Mucosa of stomach (tissue), 1 donor: ENCODE results near the gene HEPHL1.

Source experiments
- H3K27me3 ChIP-seq: one replicate; pipeline ENCODE4 v1.7.0; 2013; ENCODE audit warnings: mild to moderate bottlenecking, low read length; ENCODE audit not compliant: control insufficient read depth, insufficient read depth
- H3K36me3 ChIP-seq: one replicate; pipeline ENCODE4 v1.7.0; 2013; ENCODE audit warnings: low read length; ENCODE audit not compliant: control insufficient read depth, insufficient read depth
- H3K4me1 ChIP-seq: one replicate; pipeline ENCODE4 v1.7.0; 2013; ENCODE audit warnings: mild to moderate bottlenecking, low read length; ENCODE audit not compliant: control insufficient read depth, insufficient read depth
- H3K4me3 ChIP-seq: one replicate; pipeline ENCODE4 v1.7.0; 2013; ENCODE audit warnings: low read length
- H3K9ac ChIP-seq: one replicate; pipeline ENCODE4 v1.7.0; 2013; ENCODE audit warnings: mild to moderate bottlenecking, low read length, moderate library complexity
- H3K9me3 ChIP-seq: one replicate; pipeline ENCODE4 v1.7.0; 2013; ENCODE audit warnings: mild to moderate bottlenecking, low read length, moderate library complexity; ENCODE audit not compliant: control insufficient read depth
- donor health status: Pancreatic carcinoma.

The HEPHL1 gene

DNA sequence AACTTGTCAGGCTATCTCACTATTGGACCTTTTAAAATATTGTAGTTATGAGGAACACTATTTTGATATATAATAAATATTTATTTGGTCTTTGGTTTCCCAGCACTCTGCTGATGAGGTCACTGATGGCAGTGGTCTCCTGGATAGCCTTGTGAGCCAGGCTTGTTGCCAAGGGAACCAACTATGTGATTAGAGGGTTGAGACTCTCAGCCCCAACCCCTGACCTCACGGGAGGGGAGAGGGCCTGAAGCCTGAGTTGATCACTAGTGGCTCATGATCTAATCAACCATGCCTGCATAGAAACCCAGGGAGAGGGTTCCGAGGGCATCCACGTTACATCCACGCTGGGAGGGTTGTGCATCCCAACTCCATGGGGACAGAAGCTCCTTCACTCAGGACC is 118.3 kb downstream of the HEPHL1 start:
- H3K27me3 ChIP-seq, result no peaks in the 10 kb centered on the region
- no peak overlapping the region for H3K9ac ChIP-seq
- no peaks in the 10 kb centered on the region for H3K9me3 ChIP-seq
- H3K4me3 ChIP-seq, result no peak overlapping the region
- peaks cover 35% of the 10 kb centered on the region for H3K4me1 ChIP-seq
- H3K36me3 ChIP-seq, result no peaks in the 10 kb centered on the region

- Histone ChIP-seq H3K27me3 (no peaks in the 10 kb centered on the region), H3K9ac (no peak overlapping the region), H3K4me1 (peaks cover 27% of the 10 kb centered on the region), H3K9me3 (no peaks in the 10 kb centered on the region), H3K36me3 (no peaks in the 10 kb centered on the region), H3K4me3 (no peak overlapping the region)
These were observed 119.1 kb downstream of the HEPHL1 start for GRCh38 chr11:94140154-94140655.

GRCh38 chr11:94141511-94142307 is 120.6 kb downstream of the HEPHL1 start:
- Histone ChIP-seq H3K4me3 (no peak overlapping the region), H3K27me3 (no peaks in the 10 kb centered on the region), H3K9ac (no peak overlapping the region), H3K36me3 (no peaks in the 10 kb centered on the region), H3K4me1 (peaks cover 19% of the 10 kb centered on the region), H3K9me3 (no peaks in the 10 kb centered on the region)

DNA sequence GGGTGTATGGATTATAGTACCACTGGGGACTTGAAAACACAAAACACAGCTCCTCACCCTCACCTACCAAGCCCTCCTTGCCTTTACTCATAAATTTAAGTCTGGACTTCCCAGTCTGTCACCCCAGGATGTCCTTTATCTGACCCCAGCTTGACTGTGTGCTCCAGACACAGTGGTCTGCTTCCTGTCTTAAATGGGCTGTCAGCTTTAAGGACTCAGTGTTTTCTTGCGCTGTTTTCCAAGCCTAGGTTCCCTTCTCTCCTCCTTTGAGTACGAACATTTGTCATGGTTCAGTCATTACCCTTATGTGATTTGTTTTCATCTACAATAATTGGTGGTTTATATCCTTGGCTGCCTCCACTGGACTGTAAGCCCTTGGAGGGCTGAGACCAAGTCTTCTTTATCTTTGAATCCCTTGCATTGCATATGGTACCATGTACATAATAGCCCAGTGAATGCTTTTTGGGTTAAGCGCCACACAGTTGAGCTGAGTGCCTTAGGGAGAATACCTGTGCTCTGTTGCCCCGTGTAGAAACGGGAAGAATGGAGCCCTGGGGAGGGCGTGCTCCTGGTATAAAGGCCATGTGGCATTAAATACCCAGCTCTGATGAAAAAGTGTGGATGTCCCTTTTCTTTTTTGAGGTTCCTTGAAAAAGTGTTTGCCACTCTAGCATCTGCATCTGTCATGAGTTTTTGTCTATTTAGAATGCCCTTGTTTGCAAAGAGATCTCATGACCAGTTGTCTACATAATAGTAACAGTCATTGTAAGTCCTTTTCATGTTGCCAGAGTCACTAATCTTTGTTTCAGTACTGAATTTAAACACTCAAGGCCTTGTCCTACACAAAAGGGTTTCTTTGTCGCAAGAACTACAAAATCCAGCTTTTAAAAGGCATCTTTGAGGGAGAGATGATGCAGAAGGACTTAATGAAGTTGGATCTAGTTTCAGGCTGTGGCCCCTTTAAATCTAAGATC is 121.4 kb downstream of the HEPHL1 start:
- H3K4me1 ChIP-seq, result peaks cover 19% of the 10 kb centered on the region
- no peak overlapping the region for H3K4me3 ChIP-seq
- no peaks in the 10 kb centered on the region for H3K36me3 ChIP-seq
- no peaks in the 10 kb centered on the region for H3K27me3 ChIP-seq
- H3K9me3 ChIP-seq, result no peaks in the 10 kb centered on the region
- H3K9ac ChIP-seq, result no peak overlapping the region

DNA sequence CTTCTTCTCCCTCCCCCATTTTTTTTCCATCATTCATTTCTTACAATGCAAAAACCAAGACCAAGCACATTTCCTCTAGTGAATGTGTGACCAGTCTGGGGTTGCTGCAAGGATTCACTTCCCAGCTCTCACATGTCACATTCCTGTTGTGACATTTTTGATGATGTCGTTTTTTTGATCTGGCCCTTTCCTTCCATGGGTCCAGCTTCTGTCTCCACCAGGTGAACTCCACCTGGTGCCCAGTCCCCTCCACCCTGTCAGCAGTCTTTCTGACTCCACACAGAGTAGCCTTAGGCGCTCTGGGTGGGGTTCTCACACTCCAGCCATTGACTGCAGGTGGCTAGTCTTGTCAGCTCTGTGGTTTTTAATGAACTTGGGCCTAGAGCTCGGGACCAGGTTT is 123.1 kb downstream of the HEPHL1 start:
- Histone ChIP-seq H3K27me3 (no peaks in the 10 kb centered on the region), H3K36me3 (no peaks in the 10 kb centered on the region), H3K4me3 (no peak overlapping the region), H3K9me3 (no peaks in the 10 kb centered on the region), H3K4me1 (peaks cover 19% of the 10 kb centered on the region), H3K9ac (no peak overlapping the region)

DNA sequence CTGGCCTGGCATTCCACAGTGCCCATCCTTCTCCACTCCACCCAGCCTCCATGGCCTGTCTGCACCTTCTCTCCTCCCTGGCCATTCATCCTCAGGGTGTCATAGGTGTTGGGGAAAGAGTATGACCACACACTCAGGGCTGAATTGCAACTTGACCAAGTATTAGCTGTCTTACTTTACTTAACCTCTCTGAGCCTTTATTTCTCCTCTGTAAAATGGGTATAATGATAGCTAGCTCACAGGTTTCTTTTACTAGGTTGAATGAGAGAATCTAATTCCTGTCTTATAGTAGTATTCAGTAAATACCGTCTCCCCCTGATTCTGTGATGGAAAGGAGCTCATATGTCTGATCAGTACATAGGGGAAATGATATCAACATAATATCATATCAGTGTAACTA is 123.5 kb downstream of the HEPHL1 start:
- Histone ChIP-seq H3K4me1 (peaks cover 20% of the 10 kb centered on the region), H3K4me3 (no peak overlapping the region)

DNA sequence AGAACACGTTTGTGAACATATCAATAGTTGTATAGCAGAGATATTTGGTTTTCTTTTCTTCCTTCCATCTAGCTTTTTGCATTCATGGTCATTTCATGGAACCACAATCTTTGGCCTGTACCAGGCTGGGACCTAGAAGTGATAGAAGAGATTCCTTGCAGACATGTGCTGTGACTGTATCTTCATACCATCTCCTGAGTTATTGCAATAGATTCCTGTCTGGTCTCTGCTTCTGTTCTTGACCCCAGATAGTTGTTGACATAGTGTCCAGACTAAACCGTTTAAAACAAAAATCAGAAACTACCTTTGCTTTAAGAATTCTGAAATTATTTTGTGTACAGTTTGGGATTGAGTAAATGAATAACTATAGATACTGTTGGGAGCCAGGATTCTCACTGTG is 124.3 kb downstream of the HEPHL1 start:
- Histone ChIP-seq H3K9me3 (no peaks in the 10 kb centered on the region), H3K27me3 (no peaks in the 10 kb centered on the region), H3K9ac (no peak overlapping the region), H3K4me1 (peaks cover 23% of the 10 kb centered on the region), H3K4me3 (no peak overlapping the region), H3K36me3 (no peaks in the 10 kb centered on the region)

More for the DNA sequence above, 123.5 kb downstream of the HEPHL1 start:
- no peaks in the 10 kb centered on the region for H3K36me3 ChIP-seq
- H3K27me3 ChIP-seq, result no peaks in the 10 kb centered on the region
- H3K9me3 ChIP-seq, result no peaks in the 10 kb centered on the region
- no peak overlapping the region for H3K9ac ChIP-seq

DNA sequence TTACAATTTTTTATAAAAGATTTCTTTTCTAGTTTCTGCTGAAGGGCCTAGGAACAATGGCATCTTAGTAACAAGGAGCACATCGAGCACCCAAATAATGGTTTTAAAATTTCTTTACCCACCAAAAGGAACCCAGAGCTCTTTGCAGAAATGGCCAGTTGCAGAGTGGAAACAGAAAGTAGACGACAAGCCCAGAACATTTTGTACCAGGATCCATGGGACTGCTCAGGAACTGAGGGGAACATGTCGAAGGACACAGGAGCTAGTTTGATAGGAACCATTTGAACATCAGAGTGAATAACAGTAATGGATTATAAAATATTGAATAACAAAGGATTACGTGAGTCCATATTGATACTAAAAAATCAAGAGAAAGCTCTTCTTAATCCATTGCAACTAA is 124.8 kb downstream of the HEPHL1 start:
- H3K4me1 ChIP-seq, result peaks cover 26% of the 10 kb centered on the region
- no peaks in the 10 kb centered on the region for H3K27me3 ChIP-seq
- H3K36me3 ChIP-seq, result no peaks in the 10 kb centered on the region
- no peak overlapping the region for H3K4me3 ChIP-seq
- H3K9me3 ChIP-seq, result no peaks in the 10 kb centered on the region
- H3K9ac ChIP-seq, result no peak overlapping the region

- Histone ChIP-seq H3K36me3 (no peaks in the 10 kb centered on the region), H3K9ac (no peak overlapping the region), H3K9me3 (no peaks in the 10 kb centered on the region), H3K27me3 (no peaks in the 10 kb centered on the region), H3K4me3 (no peak overlapping the region), H3K4me1 (peaks cover 31% of the 10 kb centered on the region)
These were observed 126.3 kb downstream of the HEPHL1 start for GRCh38 chr11:94147433-94147845.

GRCh38 chr11:94148189-94148588 is 127.0 kb downstream of the HEPHL1 start:
- H3K9me3 ChIP-seq, result no peaks in the 10 kb centered on the region
- H3K27me3 ChIP-seq, result no peaks in the 10 kb centered on the region
- H3K9ac ChIP-seq, result no peak overlapping the region
- no peak overlapping the region for H3K4me3 ChIP-seq
- H3K36me3 ChIP-seq, result no peaks in the 10 kb centered on the region
- H3K4me1 ChIP-seq, result peaks cover 34% of the 10 kb centered on the region

GRCh38 chr11:94149431-94150017 is 128.4 kb downstream of the HEPHL1 start:
- Histone ChIP-seq H3K27me3 (no peaks in the 10 kb centered on the region), H3K4me3 (no peak overlapping the region), H3K36me3 (no peaks in the 10 kb centered on the region), H3K4me1 (peaks cover 45% of the 10 kb centered on the region), H3K9me3 (no peaks in the 10 kb centered on the region), H3K9ac (no peak overlapping the region)

DNA sequence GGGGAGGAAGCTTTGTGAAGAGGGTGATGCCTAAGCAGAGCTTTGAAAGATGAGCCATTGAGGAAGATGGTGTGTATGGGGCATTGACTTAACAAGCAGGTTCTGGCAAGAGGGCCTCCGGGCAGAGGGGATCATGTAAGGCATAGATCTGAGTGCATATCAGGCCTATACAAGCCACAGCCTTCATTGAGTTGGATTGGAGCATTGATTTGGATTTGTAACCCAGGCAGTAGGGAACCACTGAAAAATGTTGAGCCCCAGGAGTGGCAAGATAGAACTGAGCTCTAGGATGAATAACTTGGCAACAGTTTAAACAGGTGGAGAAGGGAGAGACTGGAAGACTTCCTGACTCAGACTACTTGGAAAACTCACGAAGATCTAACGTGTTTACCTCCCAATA is 128.9 kb downstream of the HEPHL1 start:
- H3K4me3 ChIP-seq, result no peak overlapping the region
- no peak overlapping the region for H3K9ac ChIP-seq
- peaks cover 45% of the 10 kb centered on the region for H3K4me1 ChIP-seq
- no peaks in the 10 kb centered on the region for H3K27me3 ChIP-seq
- no peaks in the 10 kb centered on the region for H3K9me3 ChIP-seq
- no peaks in the 10 kb centered on the region for H3K36me3 ChIP-seq
